CD1c-positive myeloid dendritic cell (primary cell): ENCODE data around the gene DUS1L.
A peak's percentile ranks its signal among the peaks of the same experiment; 100 is the strongest.

Experiments used
- DNase-seq: peaks from one replicate; pipeline ENCODE4 v3.0.0-alpha.2; 2016; ENCODE audit errors: extremely low spot score

DUS1L gene

DNA sequence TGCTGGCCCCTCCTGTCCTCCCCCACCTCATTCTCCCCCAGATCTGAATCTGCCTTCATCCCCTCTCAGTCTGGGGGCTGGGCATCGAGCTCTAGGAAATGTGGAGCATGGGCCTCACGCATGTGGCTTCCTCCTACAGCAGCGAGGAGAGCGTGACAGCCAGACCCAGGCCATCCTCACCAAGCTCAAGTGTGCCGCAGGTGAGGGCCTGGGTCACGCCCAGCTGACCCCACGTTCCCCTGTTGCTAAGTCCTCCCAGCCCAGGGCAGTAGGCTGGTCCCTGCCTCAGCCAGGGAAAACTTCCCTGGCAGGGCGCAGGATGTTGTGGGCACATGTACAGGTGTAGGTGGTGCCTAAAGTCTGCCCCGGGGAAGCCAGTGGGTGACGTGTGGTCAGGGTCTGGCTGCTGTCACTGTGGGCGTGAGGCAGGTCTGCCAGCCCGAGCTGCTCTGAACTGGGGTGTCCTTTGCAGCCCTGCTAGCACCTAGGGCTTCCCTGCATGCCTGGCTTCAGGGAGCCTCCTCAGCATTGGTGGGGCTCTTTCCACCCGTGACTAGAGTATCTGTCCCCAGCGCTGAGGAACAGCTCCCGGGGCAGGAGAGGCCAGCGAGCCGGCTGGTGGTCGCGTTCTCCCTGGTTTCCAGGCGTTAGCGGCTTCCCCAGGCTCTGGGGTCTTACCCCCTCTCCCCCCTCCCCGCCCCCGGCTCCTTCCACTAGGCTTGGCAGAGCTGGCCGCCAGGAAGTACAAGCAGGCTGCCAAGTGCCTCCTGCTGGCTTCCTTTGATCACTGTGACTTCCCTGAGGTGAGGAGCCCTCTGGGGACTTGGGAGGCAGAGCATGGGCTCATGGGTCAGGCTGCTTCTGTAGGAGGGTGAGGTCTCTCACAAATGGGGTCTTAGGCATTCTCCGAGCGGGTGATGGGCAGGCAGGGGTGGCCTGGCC is 10.3 kb downstream of the DUS1L start:
- no peak for DNase-seq

DNA sequence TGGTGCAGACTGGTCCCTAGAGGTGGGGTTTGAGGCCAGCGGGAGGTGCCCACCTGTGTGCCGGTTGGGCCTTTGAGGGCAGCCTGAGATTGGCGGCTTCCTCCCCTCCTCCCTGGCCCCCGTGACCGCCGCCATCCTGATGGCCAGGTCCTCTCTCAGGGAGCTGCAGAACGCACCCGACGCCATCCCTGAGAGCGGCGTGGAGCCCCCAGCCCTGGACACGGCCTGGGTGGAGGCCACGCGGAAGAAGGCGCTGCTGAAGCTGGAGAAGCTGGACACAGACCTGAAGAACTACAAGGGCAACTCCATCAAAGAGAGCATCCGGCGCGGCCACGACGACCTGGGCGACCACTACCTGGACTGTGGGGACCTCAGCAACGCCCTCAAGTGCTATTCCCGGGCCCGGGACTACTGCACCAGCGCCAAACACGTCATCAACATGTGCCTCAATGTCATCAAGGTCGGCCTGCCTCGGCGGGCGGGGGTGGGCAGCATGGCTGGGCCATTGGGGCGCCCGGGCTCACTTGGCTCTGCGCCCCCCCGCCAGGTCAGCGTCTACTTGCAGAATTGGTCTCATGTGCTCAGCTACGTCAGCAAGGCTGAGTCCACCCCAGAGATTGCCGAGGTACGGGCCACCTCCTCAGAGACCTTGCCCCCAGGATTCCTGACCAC is 11.1 kb downstream of the DUS1L start:
- DNase-seq, result no peak

DNA sequence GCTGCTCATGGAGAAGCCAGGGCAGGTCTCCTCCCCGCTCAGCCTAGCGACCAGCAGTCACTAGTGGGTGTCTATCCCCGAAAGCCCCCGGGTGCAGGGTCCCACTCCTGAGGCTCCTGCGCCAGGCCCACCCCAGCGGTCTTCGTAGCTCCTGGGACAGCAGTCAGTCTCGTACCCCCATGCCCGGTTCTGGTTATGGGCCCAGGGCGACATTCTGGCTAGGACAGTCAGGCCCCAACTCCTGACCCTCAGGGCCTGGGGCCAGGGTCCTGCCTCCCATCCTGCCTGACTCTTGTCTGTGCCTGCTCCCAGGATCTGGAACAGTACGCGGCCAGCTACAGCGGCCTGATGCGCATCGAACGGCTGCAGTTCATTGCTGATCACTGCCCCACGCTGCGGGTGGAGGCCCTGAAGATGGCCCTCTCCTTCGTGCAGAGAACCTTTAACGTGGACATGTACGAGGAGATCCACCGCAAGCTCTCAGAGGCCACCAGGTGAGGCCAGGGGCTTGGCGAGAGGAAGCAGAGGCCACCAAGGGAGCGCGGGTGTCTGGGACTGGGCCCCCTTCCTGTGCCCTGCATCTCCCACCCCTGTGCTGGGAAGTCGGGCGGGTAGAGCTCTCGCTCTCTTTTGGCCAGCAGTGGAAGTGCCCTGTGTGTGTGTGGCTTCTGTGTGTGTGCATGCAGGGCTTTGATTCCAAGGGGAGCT is 11.9 kb downstream of the DUS1L start:
- no peak for DNase-seq

DNA sequence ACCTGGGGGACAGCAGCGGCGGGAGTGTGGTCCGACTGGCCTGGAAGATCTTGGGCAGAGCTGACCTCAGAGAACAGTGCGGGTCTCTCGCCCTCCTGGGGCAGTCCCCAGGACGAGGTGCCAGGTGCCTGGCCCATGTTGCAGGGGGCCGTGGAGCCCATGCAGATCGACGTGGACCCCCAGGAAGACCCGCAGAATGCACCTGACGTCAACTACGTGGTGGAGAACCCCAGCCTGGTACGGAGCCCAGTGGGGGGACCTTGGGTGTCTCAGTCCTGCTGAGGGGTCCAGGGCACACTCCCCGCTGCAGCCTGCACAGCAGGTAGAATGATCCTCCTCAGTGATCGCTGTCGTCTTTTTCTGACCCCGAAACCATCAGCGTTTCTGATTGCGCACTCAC is 12.5 kb downstream of the DUS1L start:
- DNase-seq, result no peak

DNA sequence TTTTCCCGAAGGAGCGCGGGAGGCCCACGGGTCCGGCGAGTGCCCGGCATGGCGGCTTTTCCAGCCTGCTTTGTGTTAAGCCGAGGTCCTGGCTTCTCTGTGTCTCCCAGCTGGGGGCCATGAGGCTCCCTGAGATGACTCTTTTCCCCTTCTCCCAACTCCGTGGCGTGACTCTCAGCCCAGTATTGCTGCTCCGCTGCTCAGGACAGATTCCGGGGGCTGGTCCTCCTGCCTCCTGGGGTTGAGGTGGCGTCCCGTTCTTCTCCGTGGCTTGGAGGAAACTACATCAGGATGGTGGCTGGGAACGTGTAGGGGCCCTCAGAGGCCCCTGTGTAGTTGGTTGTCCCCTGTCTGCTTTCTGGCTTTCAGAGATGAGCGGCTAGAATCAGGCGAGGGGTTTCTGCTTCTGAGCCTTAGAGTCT is 13.0 kb downstream of the DUS1L start:
- no peak for DNase-seq

DNA sequence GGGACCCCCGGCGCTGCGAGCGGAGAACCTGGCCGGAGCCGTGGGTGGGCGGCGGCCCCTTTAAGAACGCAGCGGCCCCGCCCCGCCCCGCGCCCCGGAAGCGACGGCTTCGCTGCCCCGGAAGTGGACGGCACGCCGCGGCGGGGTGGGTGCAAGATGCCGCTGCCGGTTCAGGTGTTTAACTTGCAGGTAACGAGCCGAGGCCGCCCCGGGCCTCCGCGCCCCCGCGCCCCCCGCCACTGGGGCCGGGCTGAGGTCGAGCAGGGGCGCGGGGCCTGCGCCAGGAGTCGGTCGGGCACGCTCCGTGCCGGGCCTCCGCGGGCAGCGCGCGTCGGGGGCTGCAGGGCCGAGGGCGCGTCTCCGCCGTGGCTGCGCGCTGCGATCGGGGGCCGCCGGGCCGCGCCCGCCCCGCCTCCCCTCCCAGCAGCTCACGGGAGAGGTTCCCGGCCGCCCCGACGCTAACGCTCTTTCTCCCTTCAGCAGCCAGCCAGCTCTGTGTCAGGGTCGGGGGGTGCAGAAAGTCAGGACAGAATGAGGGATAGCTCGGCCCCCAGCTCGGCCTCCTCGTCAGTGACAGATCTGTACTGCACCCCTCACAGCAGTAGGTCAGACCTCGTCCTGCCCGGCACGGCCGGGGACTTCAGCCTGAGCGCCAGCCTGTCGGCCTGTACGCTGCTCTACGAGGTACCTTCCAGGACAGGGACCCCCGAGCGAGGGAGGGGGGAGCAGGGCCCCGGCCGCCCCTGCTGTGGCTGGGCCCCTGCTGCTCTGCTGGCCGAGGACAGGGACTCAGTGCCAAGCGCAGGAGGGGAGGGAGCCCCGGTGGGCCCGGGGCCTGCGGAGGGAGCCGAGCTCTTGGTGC is 13.6 kb downstream of the DUS1L start, which contains the start of the genes GPS1 and RFNG:
Gene GPS1 (plus strand): TSS at position 123 of the 862 bp plus-strand sequence. CDS start 34 bp downstream, at position 157.
Gene RFNG (minus strand): TSS at position 36 of the 862 bp plus-strand sequence. CDS start 45 bp downstream, outside the sequence.
- peak; percentile 82 for DNase-seq

DNA sequence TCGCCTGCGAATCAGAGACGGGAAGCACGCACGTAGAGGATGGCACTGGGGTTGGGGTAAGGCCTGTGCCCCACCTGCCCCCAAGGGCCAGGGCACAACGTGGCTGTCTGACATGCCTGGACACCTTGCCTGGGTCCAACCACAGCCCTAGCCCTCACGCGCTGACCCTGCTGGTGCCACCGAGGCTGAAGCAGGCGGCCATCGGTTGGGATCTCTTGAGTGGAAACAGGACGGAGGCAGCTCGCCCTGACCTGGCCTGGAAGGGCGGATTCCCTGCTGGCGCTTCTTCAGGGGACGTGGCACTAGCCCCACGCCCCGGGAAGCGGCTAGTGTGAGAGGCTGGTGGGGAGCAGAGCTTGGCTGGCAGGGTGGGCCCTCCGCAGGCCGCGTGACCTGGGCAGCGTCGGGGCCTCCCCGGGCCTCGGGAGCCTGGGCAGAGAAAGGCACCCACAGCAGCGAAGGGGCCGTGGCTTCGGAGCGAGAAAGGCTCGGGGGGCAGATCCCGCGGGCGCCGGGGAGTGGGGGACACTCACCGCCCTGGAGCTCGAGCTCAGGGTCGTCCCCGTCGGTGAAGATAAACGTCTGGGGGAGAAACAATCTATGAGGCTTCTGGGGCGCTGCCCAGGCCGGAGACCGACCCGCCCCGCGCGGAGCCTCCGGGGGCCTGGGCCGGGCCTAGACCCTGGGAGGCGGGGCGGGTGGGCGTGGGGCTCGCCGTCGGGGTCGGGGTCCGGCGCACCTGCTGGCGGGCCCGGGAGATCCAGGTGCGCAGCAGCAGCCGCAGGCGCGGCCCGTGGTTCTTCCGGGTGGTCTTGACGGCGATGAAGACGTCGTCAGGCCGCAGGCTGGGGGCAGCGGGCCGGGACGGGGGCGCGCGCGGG is 14.6 kb downstream of the DUS1L start:
- no peak for DNase-seq

DNA sequence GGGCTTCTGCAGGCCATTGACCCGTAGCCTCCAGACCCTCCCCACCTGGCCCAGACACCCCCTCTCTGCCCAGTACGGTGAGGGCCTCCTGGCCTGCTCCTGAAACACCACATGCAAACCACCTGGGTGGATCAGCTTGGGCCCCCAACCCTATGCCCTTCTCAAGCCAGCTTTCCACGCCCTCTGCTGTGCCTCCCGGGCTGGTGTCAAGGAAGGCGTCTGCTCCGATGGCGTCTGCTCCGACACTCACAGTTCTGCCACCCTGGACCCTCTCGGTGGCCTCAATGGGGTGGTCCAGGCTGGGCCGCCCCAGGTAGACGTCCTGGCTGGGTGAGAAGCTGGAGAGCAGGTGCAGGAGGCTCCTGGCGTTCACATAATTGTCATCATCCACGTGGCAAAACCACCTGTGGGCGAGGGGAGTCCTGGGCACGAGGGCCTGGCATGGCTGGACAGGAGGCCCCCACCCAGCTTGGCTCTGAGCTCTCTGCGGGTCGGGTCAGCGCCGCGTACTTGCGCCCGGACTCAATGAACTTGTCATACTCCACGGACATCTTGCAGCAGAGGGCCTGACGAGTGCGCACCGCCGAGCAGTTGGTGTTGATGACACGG is 15.3 kb downstream of the DUS1L start:
- DNase-seq, result no peak

DNA sequence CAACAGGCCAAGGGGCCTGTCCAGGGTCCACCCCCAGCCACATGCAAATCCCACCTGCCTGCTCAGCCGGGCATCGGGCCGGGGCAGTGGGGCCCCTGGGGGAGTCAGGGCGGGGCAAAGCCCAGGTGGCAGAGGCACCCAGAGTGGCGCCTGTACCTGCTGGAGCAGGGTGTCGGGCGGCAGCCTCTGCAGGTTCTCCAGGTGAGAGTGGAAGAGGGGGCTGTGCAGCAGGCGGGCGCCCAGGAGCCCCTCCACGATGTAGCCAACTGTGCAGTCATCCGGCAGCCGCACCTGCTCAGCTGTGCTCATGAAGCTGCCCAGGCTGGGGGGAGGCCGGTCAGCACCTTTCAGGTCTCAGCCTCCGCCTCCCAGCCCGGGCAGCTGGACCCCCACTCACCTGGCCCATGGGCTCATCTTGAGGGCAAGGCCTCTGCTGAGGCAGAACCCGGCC is 16.1 kb downstream of the DUS1L start:
- no peak for DNase-seq

DNA sequence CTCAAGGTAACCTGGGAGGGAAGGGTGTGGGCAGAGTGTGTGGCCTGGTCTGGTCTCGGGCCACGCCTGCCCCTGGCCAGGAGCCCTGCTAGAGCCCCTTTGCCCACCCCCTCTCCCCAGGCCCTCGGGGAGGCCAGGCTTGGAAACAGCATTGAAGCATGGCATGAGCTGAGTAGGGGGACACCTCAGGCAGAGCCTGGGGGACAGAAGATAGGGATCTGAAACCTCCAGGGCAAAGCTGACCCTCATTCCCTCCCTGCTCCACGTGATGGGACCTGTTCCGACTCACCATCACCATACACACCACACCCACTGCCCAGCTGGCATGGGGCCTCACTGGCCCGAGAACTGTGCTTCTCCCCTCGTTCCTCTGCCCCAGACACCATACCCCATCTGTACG is 16.5 kb downstream of the DUS1L start:
- DNase-seq, result no peak

DNA sequence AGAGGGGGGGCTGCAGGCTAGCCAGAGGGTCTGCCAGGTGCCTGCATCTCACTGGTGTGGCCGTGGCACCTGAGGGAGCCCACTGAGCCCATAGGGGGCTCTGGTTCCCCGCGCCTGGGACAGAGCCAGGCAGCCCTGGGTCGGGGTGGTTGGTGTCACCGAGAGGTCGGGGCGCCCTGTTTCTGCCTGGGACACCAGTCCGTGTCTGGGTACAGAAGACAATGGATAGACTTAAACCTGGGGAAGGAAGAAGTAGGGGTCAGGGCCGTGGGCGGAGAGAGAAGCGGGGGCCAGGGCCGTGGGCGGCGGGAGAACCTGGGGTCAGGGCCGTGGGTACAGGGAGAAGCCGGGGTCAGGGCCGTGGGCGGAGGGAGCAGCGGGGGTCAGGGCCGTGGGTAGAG is 17.0 kb downstream of the DUS1L start:
- no peak for DNase-seq

DNA sequence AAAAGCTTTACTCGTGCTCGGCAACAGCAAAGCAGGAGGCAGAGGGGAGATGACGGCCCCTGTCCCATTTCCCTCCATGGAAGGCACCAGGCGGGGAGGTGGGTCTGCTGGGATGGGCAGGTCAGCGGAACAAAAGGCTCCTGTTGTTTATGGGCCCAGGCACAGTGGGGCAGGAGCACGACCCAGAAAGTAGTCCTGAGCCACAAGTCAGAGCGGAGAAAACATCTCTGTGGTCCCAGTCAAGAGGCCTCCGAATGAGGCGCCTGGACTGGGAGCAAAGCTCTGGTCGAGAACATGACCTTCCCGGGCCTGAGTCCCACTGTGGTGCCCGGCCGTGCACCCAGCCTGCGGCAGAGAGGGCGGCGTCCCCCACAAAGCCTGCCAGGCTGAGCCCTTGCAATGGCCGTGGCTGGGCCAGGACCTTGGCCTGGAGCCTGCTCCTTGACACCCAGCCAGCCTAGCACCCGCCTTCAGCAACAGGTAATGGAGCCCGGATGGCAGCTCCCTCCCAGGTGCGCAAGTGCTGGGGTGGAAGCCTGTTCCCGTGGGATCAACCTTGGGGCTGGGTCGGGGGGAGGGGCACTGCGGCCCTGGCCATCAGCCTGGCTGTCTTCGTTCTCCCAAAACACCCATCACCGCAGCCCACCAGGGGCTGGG is 17.6 kb downstream of the DUS1L start:
- no peak for DNase-seq

DNA sequence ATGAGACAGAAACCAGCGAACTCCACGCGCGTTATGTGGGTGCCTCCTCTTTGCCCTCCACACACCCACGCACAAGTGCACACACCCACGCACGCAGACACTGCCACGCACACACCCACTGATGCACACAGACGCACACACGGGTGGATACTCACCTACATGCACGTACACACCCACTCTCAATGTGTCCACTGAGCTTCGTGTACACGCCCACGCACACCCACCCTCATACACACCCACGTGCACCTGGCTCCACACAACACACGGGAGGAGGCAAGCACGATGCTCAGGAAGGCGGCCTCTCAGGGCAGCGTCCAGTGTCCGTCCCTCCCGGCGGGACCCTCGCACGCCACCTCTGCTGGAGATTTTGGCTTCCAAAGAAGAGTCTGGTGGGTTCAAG is 18.2 kb downstream of the DUS1L start:
- no peak for DNase-seq

DNA sequence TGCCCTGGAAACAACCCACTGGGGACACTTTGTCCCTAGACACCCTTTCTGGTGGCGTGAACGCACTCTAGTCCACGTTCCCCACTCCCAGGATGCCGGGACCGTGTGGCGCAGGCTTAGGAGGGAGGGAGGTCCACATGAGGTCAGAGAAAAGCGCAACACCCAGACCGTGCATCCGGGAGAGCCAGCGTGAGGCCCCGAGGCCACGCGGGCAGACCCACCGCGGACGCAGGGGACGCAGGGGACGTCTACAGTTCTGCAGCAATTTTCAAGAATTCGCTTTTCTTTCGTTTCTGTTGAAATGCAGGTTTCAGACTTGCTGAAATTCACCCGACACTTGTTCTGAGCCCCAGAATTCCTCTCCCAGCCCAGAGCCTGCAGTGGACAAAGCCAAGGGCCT is 18.7 kb downstream of the DUS1L start:
- DNase-seq, result no peak

DNA sequence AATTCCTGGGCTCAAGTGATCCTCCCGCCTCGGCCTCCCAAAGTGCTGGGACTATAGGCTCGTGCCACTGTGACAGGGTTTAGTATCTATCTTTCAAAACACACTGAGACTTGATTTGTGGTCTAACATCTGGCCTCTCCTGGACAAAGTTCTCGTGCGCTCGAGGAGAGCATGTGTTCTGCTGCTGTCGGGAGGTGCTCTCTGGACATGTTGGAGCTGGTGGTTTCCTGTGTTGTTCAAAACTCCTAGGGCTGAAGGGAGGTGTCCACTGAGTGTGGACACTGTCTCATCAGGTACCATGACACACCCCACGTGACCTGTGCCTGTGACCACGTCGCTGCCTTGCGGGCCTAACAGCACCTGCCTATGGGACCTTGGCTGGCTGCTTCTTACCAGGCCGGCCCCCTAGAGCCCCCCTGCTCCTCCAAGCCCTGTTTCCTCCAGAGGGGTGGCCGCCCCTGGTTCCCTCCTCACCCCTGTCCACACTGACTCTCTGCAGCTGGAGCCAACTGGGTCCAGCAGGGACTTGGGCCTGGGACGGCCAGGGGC is 19.6 kb downstream of the DUS1L start:
- DNase-seq, result no peak

DNA sequence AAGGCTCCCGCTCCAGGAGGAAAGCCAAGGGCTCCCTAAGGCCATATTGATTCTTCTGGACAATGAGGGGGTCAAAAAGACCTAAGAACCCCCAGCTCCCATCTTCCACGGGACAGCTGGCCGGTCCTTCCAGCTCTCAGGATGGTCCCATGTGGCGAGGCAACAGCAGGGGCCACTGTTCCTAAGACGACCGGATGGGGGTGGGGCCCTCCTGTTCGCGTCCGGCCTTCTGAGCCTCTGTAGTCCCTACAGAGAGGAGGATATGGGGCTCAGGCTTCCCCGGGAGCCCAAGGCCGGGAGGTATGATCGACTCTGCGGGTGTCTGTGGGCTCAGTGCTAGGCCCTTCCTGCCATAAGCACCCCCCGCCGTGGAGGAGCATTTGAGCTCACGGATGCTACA is 22.1 kb downstream of the DUS1L start:
- DNase-seq, result no peak

DNA sequence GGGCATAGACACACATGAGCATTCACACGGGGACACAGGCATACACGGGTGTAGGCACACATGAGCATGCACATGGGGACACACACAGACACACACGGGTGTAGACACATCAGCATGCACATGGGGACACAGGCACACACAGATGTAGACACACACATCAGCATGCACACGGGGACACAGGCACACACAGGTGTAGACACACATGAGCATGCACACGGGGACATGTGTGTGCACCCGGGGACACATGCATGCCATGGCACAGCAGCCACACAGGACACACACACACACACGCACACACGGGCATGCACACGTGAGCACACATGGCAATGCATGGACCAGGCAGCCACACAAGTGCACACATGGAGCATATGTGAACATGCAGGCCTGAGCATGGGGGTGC is 23.0 kb downstream of the DUS1L start:
- no peak for DNase-seq

DNA sequence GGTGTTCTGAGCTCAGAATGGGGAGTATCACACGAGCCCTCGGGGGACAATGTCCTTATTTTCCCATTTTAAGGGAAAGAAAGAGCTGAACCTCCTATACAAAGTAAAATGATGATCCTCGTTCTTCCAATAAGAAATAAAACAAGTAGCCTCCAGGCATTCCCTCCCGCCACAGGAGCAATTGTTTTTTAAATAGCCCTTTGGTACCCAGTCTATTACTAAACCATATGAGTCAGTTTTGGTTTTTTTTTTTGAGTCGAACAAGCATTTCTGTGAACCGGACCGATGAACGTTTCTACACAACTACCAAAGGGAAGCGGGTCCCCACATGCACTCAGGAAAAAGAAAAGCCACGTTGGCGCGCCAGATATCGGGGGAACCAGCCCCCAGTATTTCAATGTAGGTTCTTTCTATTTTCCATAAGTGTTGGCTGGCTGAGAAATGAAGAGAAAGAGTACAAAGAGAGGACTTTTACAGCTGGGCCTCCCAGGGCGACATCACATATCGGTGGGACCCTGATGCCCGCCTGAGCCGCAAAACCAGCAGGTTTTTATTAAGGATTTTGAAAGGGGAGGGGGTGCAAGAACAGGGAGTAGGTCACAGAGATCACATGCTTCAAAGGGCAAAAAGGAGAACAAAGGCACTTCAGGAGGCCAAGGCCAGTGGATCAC is 24.3 kb downstream of the DUS1L start:
- no peak for DNase-seq
